ENCODE measurements around the gene SRBD1.

SRBD1 gene

GRCh38 chr2:45631319-45631718, 20.3 kb upstream of the SRBD1 start:
- no peak for DNase-seq

DNA sequence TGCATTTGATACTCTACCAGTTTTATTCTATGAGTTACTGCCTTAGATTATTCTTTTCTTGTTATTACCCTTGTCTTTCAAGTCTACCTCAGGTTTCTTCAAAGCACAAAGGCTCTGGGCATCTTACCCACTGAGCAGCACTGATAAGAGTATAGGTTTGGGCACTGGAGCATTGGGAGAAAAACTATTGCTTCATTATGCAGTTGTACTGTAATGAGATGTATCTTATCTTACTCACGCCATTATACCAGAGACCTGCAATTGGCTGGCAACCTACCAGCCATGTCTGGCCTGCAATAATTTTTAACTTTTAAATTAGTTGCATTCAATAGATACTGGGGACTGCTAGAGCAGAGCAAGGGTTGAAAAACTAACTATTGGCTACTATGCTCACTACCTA, 18.9 kb upstream of the SRBD1 start:
- DNase-seq: no peak

DNA sequence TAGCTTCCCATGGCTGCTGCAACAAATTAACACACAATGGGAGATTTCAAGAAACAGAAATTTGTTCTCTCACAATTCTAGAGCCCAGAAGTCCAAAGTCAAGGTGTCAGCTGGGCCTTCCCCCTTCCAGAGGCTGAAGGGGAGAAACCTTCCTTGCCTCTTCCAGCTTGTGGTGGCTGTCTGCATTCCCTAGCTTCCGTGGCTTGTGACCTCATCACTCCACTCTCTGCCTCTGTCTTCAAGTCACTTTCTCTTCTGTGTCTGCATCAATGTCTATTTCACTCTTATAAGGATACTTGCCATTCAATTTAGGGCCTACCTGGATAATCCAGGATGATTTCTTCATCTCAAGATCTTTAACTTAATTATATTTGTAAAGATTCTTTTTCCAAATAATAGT, 16.8 kb upstream of the SRBD1 start:
- no peak for DNase-seq

DNA sequence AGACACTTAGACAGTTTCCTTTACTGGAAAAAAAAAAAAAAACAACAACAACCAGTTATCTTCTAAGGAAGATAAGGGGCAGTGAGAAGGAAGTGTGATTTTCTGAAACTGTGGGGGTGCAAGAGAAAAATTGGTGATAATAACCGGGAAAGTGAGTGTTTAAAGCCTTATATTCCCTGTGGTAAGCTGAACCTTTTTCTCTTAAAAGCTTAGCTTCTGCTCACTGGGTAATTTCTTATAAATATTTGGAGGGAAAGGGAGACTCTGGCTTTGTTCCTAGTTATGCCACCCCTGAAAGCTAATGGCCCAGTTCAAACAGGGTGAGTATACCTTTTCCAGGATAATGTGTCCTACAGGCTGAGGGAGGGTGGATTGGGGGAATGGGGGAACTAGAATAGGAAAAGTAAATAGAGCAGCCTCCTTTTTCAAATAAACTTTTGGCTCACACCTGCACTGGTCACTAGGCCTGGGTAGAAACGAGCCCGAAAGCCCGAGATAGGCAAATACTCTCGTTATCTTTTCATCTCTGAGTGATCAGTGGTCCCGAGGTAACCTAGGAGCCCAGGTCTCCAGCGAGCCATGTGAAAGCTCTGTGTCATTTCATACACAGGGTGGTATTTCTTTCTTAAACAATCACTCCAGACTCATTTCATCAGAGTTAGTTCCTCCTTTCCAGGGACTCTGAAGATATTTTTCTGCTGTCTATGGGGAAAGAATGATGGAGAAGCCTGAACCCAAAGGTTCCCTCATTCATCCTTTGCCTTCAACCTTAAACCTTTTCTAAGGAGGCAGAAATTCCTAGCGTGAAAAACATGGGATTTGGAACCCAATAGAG, 15.5 kb upstream of the SRBD1 start:
- no peak for DNase-seq

DNA sequence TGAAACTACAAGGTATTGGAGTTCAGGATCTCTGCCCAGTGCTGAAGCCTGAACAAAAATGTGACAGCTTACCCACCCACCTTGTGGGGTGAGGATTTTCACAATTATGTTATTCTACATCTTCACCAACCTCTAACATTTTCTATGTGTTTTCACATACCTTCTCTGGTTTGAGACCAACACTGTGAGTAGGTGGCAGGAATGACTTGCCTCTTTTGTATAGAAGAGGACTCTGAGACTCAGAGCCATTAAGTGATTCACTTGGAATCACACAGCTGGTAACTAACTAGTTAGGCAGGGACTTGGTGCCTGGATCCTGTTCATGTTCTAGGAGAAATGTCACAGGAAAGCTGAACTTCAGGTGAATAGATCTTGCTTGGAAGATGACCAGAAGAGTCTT, 14.8 kb upstream of the SRBD1 start:
- DNase-seq: no peak

DNA sequence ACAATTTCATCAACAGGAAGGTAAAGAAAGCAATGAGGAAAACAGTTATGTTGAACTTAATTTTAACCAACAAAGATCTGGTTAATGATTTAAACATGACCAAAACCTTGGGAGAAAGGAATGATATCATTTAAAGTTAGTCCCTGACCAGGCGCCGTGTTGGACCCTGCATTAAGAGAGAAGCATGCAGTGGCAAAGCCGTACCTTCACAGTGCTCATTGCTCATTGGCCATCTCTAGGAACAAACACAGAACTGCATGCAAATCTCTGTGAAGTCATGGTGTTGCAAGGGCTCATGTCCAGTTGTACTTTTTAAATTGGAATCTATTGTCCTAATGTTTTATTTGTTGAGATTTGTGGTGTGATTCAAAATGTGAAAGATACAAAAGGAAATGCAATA, 12.0 kb upstream of the SRBD1 start:
- DNase-seq: no peak

- DNase-seq: no peak
Observed at GRCh38 chr2:45622336-45623075, 11.4 kb upstream of the SRBD1 start.

- no peak for DNase-seq
Observed at GRCh38 chr2:45617496-45617895, 6.4 kb upstream of the SRBD1 start.

GRCh38 chr2:45616658-45617411, 5.8 kb upstream of the SRBD1 start:
- no peak for DNase-seq

GRCh38 chr2:45614871-45615415, 3.9 kb upstream of the SRBD1 start:
- DNase-seq: no peak

GRCh38 chr2:45614330-45614729, 3.3 kb upstream of the SRBD1 start:
- no peak for DNase-seq

DNA sequence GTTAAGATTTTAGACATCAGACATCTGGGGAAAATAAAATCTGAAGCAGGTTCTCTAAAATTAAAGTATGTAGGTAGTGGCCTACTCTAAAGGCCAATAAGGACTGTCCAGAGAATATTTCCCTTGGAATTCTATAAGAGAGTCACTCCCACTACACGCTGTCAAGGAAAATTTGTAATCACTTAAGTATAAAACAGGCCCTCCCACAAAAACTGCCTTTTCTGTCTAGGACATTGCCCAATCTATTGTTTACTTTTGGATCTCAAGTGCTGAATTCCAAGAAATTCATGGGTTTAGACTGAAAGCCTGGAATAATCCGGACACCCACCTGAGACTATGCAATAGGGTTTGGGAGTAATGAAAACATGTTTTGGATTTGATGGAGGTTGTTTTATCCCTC, 1.7 kb upstream of the SRBD1 start:
- DNase-seq: no peak

DNA sequence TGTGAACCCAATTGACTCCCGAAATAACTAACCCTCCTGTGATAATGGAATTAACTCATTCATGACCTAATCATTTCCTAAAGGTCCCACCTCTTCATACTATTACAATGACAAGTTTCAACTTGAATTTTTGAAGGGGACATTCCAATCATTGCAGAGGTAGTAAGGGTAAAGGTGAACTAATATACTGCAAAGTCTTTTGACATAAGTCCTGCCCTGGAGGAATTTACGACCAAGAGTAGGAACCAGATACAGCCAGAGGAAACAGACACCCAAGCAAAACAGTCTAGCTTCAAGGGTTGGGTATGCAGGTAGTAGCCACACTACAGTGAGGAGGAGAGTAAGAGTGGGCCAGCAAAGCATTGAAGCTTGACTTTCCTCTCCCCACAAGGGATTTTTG, 1.2 kb upstream of the SRBD1 start:
- no peak for DNase-seq

DNA sequence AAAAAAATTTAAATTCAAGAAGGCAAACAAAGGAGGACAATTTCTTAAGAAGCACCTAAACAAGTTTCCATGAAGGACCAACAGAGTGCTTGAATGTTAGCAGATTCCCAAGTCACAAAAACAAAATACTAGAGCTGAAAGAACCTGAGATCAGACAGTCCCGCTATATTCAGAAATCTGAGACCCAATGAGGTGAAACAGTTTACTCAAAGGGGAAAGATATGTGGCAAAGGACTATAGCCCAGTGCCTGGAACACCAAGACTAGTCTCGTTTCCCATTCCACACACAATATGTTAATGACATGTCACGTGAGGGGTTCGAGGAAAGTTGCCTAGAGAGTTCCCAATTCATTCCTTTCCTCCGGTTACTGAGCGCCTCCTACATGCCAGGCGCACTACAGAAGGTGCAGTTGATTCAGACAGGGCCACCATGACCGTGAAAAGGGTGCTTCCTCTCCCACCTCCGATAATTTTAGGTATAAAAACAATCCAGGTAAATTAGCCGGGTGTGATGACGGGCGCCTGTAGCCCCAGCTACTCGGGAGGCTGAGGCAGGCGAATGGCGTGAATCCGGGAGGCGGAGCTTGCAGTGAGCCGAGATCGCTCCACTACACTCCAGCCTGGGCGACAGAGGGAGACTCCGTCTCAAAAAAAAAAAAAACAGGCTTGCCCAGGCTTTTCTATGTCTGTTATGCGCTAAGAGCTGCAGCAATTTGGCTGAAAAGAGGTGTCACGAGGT, 617 bp downstream of the SRBD1 start:
- DNase-seq: peak; percentile 76

- DNase-seq: no peak
Observed at GRCh38 chr2:45607701-45608100, 3.4 kb downstream of the SRBD1 start.

GRCh38 chr2:45606796-45607195, 4.3 kb downstream of the SRBD1 start:
- no peak for DNase-seq

DNA sequence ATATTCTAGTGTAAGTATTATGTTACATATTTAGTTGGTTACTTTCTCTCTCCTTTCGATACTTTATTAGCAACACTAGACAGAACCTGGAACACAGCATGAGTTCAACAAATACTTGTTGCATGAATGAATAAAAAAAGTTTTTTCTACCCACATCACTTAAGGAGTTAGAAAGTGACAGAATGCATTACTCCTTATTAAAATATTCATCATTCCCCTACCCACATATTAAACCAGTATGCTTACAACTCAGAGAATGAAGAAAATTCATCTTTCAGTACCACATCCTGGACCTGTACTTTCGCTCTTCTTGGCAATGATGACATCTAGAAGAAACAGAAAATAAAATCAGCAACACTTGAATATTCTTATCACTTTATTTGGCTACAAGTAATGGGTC, 6.0 kb downstream of the SRBD1 start:
- DNase-seq: no peak

DNA sequence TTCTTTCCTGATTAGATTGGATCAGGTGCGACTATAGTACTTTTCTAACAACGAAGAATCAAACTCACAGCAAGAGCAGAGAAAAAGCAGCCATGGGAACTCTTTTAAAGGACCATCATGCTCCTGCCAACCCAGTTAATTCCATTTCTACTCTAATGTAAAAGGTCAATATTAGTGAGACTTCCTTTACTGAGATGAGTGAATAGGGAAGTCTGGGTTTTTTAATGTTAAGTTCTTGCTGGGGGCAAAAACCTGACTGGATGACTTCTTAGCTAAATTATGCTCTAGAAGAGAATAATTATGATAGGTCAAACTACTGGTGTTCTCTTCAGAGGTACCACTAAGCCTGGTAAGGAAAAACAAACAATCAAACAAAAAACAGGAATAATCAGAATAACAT, 8.4 kb downstream of the SRBD1 start:
- DNase-seq: no peak

DNA sequence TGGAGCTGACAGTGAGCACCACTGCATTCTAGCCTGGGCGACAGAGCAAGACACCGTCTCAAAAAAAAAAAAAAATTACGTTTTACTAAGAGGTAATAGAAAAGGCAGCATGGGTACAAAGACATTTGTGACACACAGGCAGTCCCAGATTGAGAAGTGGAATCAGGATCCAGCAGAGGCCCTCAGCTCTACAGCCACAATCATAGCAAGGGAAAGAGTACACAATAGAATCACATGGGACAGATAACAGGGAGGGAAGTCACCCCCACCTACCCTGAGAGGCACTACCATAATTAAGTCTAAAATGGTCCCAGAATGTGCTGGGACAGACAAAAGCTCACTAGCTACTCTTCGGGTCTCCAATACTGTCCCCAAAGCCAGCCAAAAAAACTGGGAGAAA, 12.5 kb downstream of the SRBD1 start:
- no peak for DNase-seq

GRCh38 chr2:45596761-45597160, 14.3 kb downstream of the SRBD1 start:
- no peak for DNase-seq

GRCh38 chr2:45595721-45596435, 15.2 kb downstream of the SRBD1 start:
- no peak for DNase-seq

DNA sequence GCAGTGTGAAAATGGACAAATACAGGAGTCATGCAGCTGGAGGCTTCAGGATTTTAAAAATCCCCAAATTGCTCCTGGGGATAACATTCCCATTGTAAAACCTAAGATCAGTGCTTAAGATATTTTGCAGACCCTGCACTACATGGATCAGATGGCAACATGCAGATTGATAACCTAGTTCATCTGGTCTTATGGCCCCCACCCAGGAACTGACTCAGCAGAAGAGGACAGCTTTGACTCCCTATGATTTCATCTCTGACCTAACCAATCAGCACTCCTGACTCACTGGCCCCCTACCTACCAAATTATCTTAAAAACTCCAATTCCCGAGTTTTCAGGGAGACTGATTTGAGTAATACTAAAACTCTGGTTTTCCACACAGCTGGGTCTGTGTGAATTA, 20.0 kb downstream of the SRBD1 start:
- DNase-seq: no peak
